Keratinocyte (primary cell): ENCODE results near the gene MICAL3. TPM values are rescaled to one million over a fixed set of nuclear protein-coding genes. Genes with fewer than 3 reads are reported as not detected.

Experiments
- DNase-seq: peaks from one replicate; pipeline ENCODE4 v3.0.0-alpha.2; 2011; ENCODE audit warnings: low read depth, missing footprints, low spot score
- FAIRE-seq: peaks from 2 replicates; lab custom pipeline; 2011; peaks lifted over from hg19 to GRCh38; lab: Jason Lieb, UNC
- H2AFZ ChIP-seq: 2 replicates; pipeline ENCODE4 v1.6.0; 2012; ENCODE audit warnings: low read length, control low read depth, inconsistent platforms; ENCODE audit not compliant: control insufficient read depth
- H3K27ac ChIP-seq: 2 replicates; pipeline ENCODE4 v1.5.1; 2011; ENCODE audit warnings: low read length; ENCODE audit not compliant: control insufficient read depth, insufficient read depth
- H3K27me3 ChIP-seq: 3 replicates; pipeline ENCODE4 v1.6.0; 2011; ENCODE audit warnings: low read length; ENCODE audit not compliant: control insufficient read depth, insufficient read depth; ENCODE audit errors: extremely low read depth
- H3K36me3 ChIP-seq, 2 experiments: 2 replicates in 1 of 2; 3 replicates in 1 of 2; pipeline ENCODE4 v1.5.1; 2011; ENCODE audit warnings: low read length in 2 of 2, mild to moderate bottlenecking in 1 of 2; ENCODE audit not compliant: control insufficient read depth in 2 of 2, insufficient read depth in 2 of 2; ENCODE audit errors: extremely low read depth in 1 of 2
- H3K4me1 ChIP-seq: 3 replicates; pipeline ENCODE4 v1.5.1; 2011; ENCODE audit warnings: low read length; ENCODE audit not compliant: control insufficient read depth, insufficient read depth; ENCODE audit errors: extremely low read depth
- H3K4me2 ChIP-seq: 3 replicates; pipeline ENCODE4 v1.6.0; 2011; ENCODE audit warnings: low read depth, low read length; ENCODE audit not compliant: control insufficient read depth, insufficient read depth; ENCODE audit errors: extremely low read depth
- H3K4me3 ChIP-seq, 3 experiments: fragments of 200-600 bp in 1 of 3; sonication (generic) in 1 of 3; 2 replicates in 2 of 3; 3 replicates in 1 of 3; pipeline ENCODE4 v1.5.1; 2011 to 2016; ENCODE audit warnings: low read length in 3 of 3, mild to moderate bottlenecking in 3 of 3, control low read depth in 2 of 3, inconsistent platforms in 1 of 3, low read depth in 1 of 3, mixed read lengths in 1 of 3, mixed run types in 1 of 3, moderate library complexity in 1 of 3; ENCODE audit not compliant: control insufficient read depth in 2 of 3, insufficient read depth in 2 of 3; ENCODE audit errors: extremely low read depth in 1 of 3
- H3K79me2 ChIP-seq: 2 replicates; pipeline ENCODE4 v1.6.0; 2012; ENCODE audit warnings: low read length; ENCODE audit not compliant: control insufficient read depth, insufficient read depth
- H3K9ac ChIP-seq: 3 replicates; pipeline ENCODE4 v1.6.0; 2011; ENCODE audit warnings: low read length; ENCODE audit not compliant: control insufficient read depth, insufficient read depth; ENCODE audit errors: extremely low read depth
- H3K9me1 ChIP-seq: 3 replicates; pipeline ENCODE4 v1.6.0; 2011; ENCODE audit warnings: low read length; ENCODE audit not compliant: control insufficient read depth, insufficient read depth; ENCODE audit errors: extremely low read depth
- H3K9me3 ChIP-seq: 2 replicates; pipeline ENCODE4 v1.5.1; 2012; ENCODE audit warnings: low read depth, low read length; ENCODE audit not compliant: control insufficient read depth
- H4K20me1 ChIP-seq: 3 replicates; pipeline ENCODE4 v1.6.0; 2011; ENCODE audit warnings: low read length; ENCODE audit not compliant: control insufficient read depth, insufficient read depth; ENCODE audit errors: extremely low read depth
- CTCF ChIP-seq, 3 experiments: IDR thresholded peaks in 1 of 3; conservative IDR thresholded peaks in 1 of 3; optimal IDR thresholded peaks in 1 of 3; 2 replicates in 2 of 3; 3 replicates in 1 of 3; pipeline versions ENCODE3 to v1.5.1; 2011; ENCODE audit warnings: low read length in 3 of 3, mild to moderate bottlenecking in 3 of 3, moderate library complexity in 2 of 3, control low read depth in 1 of 3, inconsistent platforms in 1 of 3; ENCODE audit not compliant: insufficient read depth in 2 of 3; ENCODE audit errors: extremely low read depth in 1 of 3
- EZH2 ChIP-seq: IDR thresholded peaks from one replicate; pipeline ENCODE4 v1.6.1; 2012; ENCODE audit warnings: inconsistent platforms, mild to moderate bottlenecking, low read length, moderate library complexity
- dilution Hi-C: fragments of 300-500 bp; cut with MboI; formaldehyde crosslinking; loops from one replicate; pipeline ENCODE4 v1.7.0; 2020; ENCODE audit warnings: low sequenced_read_pairs; ENCODE audit not compliant: extremely low pct_ligation_motif_present
- polyA plus RNA-seq, 5 experiments: library from polyadenylated mRNA; depleted of rRNA in 3 of 5; stranded (reverse) in 3 of 5; stranded (forward) in 1 of 5; unstranded in 1 of 5; fragments of >200 nt; gene quantifications; 1 replicate in 1 of 5; 2 replicates in 3 of 5; 3 replicates in 1 of 5; pipeline versions ENCODE4 v1.2.1 to v1.2.3, GENCODE V29; 2011 to 2012; ENCODE audit warnings: missing spikeins in 2 of 5, low read depth in 1 of 5, low replicate concordance in 1 of 5

MICAL3 gene
- polyA plus RNA-seq, 1 donor (not counting 4 experiments of a cell fraction or from before 2014, with no cell fraction given), result 27.9 TPM

DNA sequence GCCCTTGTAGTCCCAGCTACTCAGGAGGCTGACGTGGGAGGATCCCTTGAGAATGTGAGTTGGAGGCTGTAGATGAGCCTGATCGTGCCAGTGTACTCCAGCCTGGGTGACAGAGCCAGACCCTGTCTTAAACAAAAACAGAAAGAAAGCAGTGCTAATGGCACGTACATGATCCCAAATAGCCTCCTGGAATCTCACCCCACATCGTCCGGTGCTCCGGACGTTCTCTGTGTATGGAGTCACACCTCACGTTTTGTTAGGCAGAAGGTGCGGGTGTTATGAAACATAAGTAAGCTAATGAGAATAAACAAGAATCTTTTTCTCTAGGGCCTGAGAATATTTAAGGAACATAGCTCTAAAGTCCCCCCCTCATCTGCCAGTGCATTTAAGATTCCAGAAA is 23.7 kb upstream of the MICAL3 start:
- DNase-seq (no peak), FAIRE-seq (no peak)
- Histone ChIP-seq H2AFZ (peak overlapping the region; percentile 59), H3K27ac (peak overlapping the region; percentile 1), H3K4me3 (peak overlapping the region in 1 of 3 experiments; percentile 40), H3K9ac (peak overlapping the region; percentile 38), H3K4me1 (peaks cover 22% of the 10 kb centered on the region), H3K79me2 (no peaks in the 10 kb centered on the region), H3K9me1 (no peaks in the 10 kb centered on the region), H4K20me1 (no peaks in the 10 kb centered on the region), H3K4me2 (peak overlapping the region; percentile 49), H3K36me3 (no peaks in the 10 kb centered on the region), H3K9me3 (no peaks in the 10 kb centered on the region), H3K27me3 (no peaks in the 10 kb centered on the region)
- dilution Hi-C loops, result no loop called here
- TF ChIP-seq CTCF (optimal IDR thresholded peaks at IDR 0.05 in 1 of 3, IDR thresholded peaks at IDR 0.05 in 1 of 3, conservative IDR thresholded peaks at IDR 0.05 in 1 of 3; ENCODE audit: extremely low read depth in 1 of 3, insufficient read depth in 2 of 3, low read length in 3 of 3) (no peak), EZH2 (no peak)

GRCh38 chr22:18045794-18046193 is 21.4 kb upstream of the MICAL3 start:
- H3K4me2 ChIP-seq, result no peak overlapping the region
- no peak for TF ChIP-seq EZH2
- no peak overlapping the region for H3K4me3 ChIP-seq
- dilution Hi-C loops, result no loop called here
- H3K27ac ChIP-seq, result no peak overlapping the region
- no peaks in the 10 kb centered on the region for H3K79me2 ChIP-seq
- H3K4me1 ChIP-seq, result peaks cover 23% of the 10 kb centered on the region
- no peaks in the 10 kb centered on the region for H3K9me3 ChIP-seq
- no peaks in the 10 kb centered on the region for H3K36me3 ChIP-seq
- FAIRE-seq (no peak), DNase-seq (no peak)
- no peak overlapping the region for H3K9ac ChIP-seq
- H2AFZ ChIP-seq, result no peak overlapping the region
- no peaks in the 10 kb centered on the region for H3K9me1 ChIP-seq
- no peaks in the 10 kb centered on the region for H4K20me1 ChIP-seq
- no peaks in the 10 kb centered on the region for H3K27me3 ChIP-seq
